Kidney (tissue), 2 donors: ENCODE data around the gene CR1L. TPM values are rescaled to one million over a fixed set of nuclear protein-coding genes. Genes with fewer than 3 reads are reported as not detected.

Experiments used
- polyA plus RNA-seq: library from polyadenylated mRNA; stranded (reverse); fragments of 350-450 nt; fragmentation: Illumina TruSeq; extraction: RNeasy Lipid Tissue Mini Kit (QIAGEN cat#74804); gene quantifications from one replicate; pipeline ENCODE4 v1.2.3, GENCODE V29; 2014; ENCODE audit warnings: low read depth, low replicate concordance; ENCODE audit not compliant: insufficient read depth
- total RNA-seq: library from RNA; stranded (reverse); fragmentation: NEBNext Ultra II Directional; extraction: Animal tissue kit (Norgen Biotek cat#: 25700); gene quantifications from one replicate; pipeline ENCODE4 v1.2.1, GENCODE V29; 2021
- donor health status: DM: yes; HTN: yes; CAD: no.

Gene CR1L
- total and polyA plus RNA-seq, 2 donors from 2014 or later: 0.44 to 1.4 TPM

Other genes starting within 250 kb of the CR1L start
- gene CR2, start 190.8 kb upstream of the CR1L start, total RNA-seq: 0.98 TPM
- 0.28 TPM for gene CR2, start 190.8 kb upstream of the CR1L start, polyA plus RNA-seq
- 12.2 TPM for gene CR1, start 149.0 kb upstream of the CR1L start, total RNA-seq
- 2.6 TPM for gene CR1, start 149.0 kb upstream of the CR1L start, polyA plus RNA-seq
- gene CD46, start 106.9 kb downstream of the CR1L start, total RNA-seq: 269 TPM
- gene CD46, start 106.9 kb downstream of the CR1L start, polyA plus RNA-seq: 119 TPM